GM18873 (cell line): ENCODE results near the gene ELOA.
"Not testable (repeated sequence)": the region's sequence is repeated elsewhere in the genome, so short reads cannot be mapped to it uniquely, and the experiment has no call there.

ENCODE experiments used
- ATAC-seq: cut with Tn5 transposase; IDR thresholded peaks from one replicate; pipeline ENCODE4 v1.9.1; 2021; ENCODE audit warnings: mild to moderate bottlenecking, moderate library complexity, moderate number of reproducible peaks; ENCODE audit not compliant: unreplicated experiment, low FRiP score

ELOA gene

GRCh38 chr1:23799570-23800399, 56.5 kb downstream of the ELOA start:
- ATAC-seq = peak; percentile 5

- ATAC-seq = peak; percentile 36
Measured at GRCh38 chr1:23800400-23801337, 57.4 kb downstream of the ELOA start, which contains the start of gene GALE. TSS of gene GALE (minus strand) at chr1:23800754. CDS start at chr1:23799007, 1,747 bp downstream.

DNA sequence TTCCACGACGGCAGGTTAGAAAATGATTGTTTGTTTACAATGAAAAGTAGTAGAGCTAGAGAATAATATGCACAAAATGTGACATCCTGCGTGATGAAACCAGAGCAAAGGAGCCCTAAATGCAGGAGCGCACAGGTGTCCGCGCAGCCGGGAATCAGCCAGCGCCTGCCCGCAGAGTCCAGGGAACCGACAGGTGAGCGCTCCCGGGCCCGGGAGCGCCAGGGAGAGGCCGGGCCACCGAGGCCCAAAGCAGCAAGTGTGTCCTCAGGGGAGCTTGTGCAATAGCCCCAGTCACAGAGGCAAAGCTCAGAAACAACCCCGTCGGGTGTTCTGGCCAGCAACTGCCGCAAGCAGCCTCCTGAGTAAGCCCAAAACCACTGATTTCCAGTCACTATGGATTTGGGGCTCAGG, 58.1 kb downstream of the ELOA start:
- ATAC-seq = no peak

DNA sequence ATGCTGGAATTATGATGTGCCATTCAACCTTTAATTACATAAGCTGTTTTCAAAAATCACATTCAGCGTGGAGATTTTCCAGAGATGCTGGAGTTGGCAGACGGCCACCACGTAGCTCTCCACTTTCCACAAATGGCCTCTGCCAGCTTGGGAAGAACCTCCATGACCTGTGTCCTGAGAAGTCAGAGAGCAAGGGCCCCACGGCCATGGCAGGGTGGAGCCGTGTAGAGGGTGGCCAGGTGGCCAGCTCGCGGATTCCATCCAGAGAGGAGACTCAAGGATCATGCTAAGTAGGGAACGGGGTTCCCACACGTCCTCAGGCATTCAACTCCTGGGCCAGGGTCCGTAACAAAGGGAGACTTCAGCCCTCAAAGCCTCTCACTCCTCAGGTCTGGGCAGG, 58.6 kb downstream of the ELOA start:
- ATAC-seq = no peak

GRCh38 chr1:23802809-23803342, 59.6 kb downstream of the ELOA start:
- ATAC-seq = not testable (repeated sequence)

- ATAC-seq = no peak
Measured at GRCh38 chr1:23803674-23804073, 60.4 kb downstream of the ELOA start.

DNA sequence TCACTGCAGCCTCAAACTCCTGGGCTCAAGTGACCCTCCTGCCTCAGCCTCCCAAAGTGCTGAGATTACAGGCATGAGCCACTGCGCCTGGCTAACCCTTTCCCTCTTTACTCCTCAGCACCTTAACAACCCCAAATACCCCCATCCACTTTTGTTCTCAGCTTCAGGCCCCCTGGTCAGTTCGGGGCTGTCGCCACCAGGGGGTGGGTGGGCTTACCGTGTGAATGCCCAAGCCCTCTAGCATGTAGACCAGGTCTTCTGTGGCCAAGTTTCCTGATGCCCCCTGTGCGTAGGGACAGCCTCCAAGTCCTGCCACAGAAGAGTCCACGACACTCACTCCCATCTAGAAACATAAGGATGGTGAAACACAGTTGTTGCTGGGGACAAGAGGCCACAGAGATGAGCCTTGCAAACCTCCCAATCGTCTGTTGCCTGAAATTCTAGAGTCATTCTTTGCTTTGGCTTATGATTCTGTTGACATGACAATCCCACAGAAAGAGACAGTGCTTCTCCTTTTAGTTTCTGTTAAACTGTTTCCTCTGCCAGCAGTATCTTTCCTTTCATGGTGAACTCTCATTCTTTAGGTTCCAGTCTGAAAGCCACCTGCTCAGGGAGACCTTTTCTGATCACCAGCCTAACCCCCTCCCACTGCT, 61.0 kb downstream of the ELOA start:
- no peak for ATAC-seq

DNA sequence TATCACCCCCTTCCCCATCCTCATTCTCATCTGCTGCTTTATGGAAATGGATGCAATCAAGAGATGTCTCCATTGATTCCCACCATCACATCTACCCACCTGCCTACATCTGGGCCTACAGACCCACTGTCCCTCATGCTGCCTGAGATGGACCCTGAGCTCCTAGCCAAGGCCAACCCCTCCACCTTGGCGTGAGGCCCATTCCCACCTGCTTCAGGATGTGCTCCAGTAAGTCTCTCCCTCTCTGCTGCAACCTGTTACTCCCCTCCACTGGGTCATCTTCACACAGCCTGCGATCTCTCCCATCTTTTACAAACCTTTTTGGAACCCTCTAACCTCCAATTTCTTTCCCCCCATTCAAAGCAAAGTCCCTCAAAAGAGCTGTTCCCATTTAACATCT, 61.8 kb downstream of the ELOA start:
- ATAC-seq = no peak

GRCh38 chr1:23806280-23806679, 63.0 kb downstream of the ELOA start:
- ATAC-seq = no peak

- ATAC-seq = no peak
Measured at GRCh38 chr1:23807453-23807852, 64.2 kb downstream of the ELOA start.

DNA sequence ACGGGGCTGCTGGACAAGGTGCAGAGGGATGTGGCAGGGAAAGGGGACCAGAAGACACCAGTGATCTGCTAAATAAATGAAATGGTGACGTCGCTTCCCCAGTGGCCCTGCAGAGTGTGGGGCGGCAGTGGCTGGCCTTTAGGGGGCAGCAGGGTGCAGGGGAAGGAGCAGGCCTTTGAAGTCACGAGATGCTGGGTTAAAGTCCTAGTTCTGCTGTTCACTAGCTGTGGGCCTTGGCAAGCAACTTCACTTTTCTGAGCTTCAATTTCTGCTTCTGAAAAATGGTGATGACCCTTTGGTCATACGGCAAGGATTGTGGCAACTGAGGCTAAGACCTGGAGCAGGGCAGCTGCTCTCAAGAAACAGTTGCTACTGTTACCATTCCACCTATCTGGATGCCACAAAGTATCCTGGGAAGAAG, 66.5 kb downstream of the ELOA start:
- ATAC-seq = no peak

- ATAC-seq = no peak
Measured at GRCh38 chr1:23810818-23811540, 67.7 kb downstream of the ELOA start.
